NCI-H1417 (cell line): Measurements from ENCODE around the gene PHOSPHO1.
A peak's percentile ranks its signal among the peaks of the same experiment; 100 is the strongest.

Source experiments
- DNase-seq, 3 experiments: peaks; one replicate each; lab custom pipeline; 2025; lab: John Stamatoyannopoulos, UW

The PHOSPHO1 gene

GRCh38 chr17:49242813-49243212 lies 12.2 kb upstream of the PHOSPHO1 start:
- no peak for DNase-seq

- no peak for DNase-seq
These were observed 11.3 kb upstream of the PHOSPHO1 start for GRCh38 chr17:49241692-49242397.

DNA sequence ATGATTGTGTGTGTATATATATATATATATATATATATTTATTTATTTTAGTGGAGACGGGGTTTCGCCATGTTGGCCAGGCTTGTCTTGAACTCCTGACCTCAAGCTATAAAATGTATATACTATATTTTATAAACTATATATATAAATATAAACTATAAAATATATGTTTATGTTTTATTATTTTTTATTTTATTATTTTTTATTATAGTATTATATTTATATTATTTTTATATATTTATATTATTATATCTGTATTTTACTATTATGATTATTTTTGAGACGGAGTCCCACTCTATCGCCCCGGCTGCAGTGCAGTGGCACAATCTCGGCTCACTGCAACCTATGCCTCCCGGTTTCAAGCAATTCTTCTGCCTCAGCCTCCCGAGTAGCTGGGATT lies 10.5 kb upstream of the PHOSPHO1 start:
- DNase-seq, result no peak

DNA sequence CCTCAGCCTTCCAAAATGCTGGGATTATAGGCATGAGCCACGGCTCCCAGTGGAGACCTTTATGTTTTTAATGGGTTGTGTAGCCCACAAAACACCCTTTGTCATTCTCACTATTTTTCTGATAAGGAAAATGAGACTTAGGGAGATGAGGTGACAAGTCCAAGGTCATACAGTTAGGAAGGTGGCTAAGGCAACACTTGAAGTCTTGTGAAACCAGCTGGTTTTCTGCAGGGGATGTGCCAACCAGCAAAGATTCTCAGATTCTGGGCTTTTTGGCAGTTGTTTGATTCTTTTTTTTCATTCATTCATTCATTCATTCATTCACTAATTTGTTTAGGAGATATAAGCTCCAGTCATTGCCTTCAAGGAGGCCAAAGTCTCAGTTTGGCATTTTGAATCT lies 10.0 kb upstream of the PHOSPHO1 start:
- no peak for DNase-seq

DNA sequence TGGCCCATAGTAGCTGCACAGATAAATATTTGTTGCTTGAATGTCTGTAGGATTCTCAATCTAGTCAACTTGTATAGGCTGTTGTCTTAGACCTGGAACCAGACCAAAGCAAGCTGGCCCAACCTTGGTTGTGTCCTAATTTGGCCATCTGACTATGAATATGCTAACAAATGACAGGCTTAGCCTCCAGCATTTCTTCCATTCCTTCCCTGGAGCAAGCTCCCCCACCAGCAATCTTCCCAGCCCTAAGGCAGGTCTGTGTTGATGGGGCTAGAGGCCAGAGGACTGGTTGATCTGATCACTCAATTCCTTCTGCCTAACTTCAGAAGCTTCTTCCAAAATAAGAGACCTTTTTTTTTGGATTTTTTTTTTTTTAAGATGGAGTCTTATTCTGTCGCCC lies 9.4 kb upstream of the PHOSPHO1 start:
- no peak for DNase-seq

- no peak for DNase-seq
These were observed 5.3 kb upstream of the PHOSPHO1 start for GRCh38 chr17:49235896-49236295.

- DNase-seq, result no peak
These were observed 4.0 kb upstream of the PHOSPHO1 start for GRCh38 chr17:49234509-49235080.

- no peak for DNase-seq
These were observed 942 bp upstream of the PHOSPHO1 start for GRCh38 chr17:49231563-49231894.

DNA sequence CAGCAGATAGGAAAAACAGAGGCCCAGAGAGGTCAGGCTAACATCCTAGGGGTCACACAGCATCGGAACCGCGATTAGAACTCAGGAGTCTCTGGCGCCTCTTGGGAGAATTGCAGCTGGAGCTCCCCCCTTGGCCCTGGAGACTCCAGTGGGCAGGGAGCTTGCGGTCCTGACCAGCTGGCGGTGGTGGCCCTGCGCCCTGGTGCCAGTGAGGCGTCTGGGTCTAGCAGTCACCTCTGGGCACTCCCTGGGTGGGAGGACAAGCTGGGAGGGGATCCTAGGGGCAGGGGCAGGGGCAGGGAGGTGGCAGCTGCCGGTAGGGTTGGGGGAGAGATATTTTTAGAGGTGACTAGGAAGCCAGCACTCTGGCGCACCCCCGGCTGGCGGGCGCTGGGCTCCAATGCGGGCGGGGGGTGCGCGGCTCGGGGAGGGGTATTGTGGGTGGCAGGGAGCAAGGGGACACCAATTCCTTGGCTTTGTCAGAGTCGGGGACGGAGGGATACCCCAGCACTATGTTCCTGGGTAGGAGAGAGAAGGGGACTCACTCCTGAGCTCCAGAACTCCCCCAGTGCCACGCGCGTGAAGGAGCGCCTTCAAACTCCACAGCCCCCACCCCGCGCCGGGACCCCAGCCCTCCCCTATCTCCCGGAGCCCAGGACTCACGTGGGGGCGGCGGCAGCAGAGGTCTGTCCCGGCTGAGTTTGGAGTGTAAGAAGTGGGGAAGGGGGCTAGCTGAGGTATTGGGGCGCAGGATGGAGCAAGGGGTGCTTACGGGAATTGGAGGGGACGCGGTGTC lies 584 bp downstream of the PHOSPHO1 start:
- no peak for DNase-seq

- no peak for DNase-seq
These were observed 1.3 kb downstream of the PHOSPHO1 start for GRCh38 chr17:49229076-49229804.

DNA sequence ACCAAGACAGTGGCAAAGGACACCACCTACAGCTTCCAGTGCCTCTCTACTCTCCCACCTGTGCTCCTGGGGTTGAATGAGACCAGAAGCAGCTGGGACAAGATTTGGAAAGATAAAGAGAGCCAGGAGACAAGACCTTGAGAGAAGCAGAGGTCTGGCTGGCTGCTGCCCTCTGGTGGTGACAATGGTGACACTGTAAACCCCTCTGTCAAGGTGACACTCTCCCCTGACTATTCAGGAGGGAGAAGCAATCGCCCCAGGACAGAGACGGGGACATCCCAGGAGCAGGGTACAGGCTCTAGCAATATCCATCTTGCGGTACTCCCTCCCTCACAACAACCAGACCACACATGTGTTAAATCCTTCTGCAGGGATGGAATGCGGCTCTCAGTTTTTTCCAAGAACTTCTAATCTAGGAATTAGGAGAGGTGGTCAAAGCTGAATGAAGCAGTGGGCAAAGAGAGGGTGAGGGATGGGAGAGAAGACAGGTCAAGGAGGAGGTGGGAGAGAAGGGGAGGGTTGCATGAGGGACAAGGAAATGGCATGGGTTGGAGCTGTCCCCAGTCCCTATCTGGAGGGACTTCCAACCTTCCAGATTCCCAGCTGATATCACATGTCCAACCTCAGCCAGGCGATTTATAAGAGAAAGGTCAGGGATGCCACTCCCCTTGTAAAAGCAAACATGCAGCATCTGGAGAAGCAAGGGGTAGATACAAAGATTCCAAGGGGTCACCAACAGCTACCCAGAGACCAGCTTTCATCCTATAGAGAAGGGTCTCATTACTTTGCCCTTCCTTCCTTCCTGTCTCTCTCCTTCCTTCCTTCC lies 2.9 kb downstream of the PHOSPHO1 start:
- DNase-seq, result peak; percentile 50 to 75 (median 65)

DNA sequence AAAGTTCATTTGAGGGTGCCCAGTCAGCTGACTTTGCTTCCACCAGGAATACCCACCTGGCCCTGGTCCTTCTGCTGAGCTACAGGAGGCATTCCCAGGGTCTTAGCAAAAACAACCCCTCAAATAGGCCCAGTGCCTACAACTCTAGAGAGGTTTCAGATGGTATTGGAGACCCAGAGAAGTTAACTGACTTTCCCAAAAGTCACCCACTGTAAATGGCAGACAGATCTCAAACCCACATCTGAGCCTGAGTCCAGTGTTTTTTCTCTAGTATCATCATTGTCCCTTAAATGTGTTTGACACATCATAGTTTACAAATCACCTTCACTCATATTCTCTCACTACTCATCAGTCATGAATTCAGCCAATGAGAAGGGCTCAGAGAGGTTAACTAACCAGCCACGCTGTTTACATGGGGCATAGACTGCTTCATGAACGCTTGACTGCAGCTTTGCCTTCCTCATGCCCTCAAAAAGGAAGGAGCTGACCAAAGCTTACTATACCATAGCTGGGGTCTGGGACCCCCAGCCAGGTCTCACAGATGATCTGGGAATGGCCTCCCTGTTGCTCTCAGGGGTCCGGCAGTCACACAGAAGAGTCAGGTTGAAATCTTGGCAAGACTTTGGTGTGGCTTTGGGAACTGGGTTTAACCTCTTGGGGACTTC lies 3.7 kb downstream of the PHOSPHO1 start:
- DNase-seq, result no peak

DNA sequence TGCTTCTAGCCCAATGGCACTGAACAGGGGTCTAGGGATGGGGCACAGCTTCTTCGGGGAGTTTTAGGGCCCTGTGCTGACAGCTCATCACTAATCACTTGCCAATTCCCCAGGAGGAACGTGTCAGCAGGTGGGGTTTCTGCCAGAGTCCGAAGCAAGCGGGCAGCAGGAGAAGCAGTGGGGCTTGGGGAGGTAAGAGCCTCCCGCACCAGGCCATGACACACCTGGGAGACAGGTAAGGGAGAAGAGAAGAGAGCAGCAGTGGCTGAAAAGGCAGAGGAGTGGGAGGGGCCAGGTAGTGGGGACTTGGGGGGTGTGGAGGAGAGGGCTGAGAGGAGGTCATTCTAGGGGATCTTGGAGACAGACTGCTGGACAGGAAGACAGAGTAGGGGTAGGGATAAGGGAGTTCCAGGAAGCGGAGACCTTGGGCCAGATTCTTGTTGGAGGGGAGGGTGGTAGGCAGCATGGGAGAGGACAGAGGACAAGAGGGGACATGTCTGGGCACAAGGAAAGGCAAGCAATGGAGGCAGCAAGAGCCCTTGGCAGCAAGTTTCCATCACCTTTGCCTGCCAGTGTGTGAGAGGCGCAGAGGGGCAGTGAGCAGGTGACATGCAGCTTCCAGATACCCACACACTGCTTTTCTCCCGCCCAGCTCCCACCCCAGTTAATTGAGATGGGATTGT lies 4.9 kb downstream of the PHOSPHO1 start:
- no peak for DNase-seq

- no peak for DNase-seq
These were observed 5.6 kb downstream of the PHOSPHO1 start for GRCh38 chr17:49224997-49225337.

DNA sequence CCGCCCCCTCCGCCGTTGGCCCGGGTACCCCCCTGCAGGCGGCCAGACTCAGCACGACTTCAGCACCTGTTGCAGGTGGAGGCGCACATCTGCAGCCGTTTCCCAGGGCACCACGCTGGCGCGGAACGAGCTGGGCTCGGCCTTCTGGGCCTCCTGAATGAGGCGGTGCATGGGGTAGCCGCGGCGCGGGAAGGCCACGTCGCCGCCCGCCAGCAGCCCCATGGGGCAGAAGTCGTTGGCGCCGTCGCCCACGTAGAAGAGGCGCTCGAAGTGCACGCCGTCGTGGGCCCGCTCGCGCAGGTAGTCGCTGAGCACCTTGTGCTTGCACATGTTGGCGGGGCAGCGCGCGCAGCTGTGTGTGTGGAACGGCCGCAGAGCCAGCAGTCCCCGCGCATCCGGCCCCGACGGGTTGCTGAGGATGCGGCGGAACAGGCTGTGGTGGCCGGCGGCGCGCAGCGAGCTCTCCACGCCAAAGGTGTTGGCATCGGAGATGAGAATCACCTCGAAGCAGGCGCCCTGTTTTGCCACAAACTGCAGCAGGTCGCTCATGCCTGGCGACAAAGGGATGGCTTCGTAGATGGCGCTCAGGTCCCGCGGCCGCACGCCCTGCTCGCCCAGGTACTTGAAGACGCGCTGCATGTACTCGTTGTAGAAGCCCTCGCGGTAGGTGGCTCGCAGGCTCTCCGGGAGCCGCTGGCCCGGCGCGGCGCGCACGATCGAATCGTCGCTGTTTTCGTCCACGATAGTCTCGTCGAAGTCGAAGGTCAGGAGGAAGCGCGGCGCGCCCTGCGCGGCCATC lies 6.2 kb downstream of the PHOSPHO1 start:
- peak; percentile 66 to 91 (median 89) for DNase-seq

DNA sequence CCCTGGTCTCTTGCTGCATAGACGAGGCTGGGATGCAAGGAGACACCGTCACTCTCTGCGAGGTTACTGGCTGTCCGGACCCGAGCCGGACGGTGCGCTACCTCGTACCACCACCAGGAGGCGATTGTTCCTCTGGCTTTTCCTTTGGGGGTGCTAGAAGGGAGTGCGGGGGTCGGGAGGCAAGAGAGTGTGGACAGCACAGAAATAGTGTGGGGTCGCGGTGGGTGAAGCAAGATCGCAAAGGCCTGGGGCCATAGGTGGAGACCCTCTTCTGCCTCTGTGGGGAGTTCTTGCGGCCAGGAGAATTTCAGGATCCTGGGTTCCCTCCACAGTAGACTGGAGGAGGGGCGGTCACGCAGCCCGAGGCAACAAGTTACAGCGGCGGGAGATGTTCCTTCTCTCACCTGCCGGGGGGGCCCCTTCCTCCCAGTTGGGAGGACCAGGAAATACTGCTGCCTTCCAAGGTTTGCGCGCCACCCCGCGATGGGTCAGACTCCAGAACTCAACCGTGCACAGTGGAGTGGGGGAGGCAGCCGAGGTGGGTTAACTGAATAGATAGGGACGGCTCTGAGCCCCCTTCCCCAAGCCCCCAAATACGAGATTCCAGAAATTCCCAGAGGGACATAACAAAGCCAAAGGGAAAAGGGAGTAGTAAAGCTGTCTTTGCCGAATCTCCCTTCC lies 6.9 kb downstream of the PHOSPHO1 start:
- DNase-seq, result peak; percentile 47 to 87 (median 85)

DNA sequence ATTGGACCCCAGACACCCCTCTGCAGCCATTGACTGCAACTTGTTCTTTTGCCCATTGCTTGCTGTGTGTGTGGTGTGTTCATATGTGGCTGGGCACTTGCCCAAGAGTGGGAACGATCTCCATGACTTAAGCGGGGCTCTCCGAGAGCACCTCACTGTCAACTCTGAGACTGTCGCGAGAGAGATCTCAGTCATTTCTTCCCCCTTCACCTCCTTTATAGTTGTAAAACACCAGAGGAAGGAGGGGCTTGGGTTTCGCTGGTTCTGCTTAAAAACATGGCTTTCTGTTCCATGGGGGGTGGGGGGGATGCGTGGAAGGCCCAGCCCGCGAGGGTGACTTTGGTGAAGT lies 7.4 kb downstream of the PHOSPHO1 start:
- no peak for DNase-seq

DNA sequence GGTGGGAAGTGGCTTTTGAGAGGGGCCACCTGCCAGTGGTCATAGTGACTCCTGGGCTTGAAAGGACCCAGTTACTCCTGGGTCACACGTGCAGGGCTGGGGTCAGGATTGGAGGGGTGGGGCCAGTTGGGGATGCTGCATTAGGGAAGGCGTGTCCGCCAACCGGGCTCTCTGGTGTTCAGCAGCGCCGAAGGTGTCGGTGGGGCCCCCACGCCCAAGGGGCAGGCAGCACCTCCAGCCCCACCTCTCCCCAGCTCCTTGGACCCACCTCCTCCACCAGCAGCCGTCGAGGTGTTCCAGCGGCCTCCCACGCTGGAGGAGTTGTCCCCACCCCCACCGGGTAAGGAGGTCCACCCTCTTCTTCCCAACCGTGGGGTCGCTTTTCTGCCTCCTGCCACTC lies 10.6 kb downstream of the PHOSPHO1 start:
- DNase-seq, result no peak
